Measurements from ENCODE around the gene PSMB9. TPM values are rescaled to one million over a fixed set of nuclear protein-coding genes. Genes with fewer than 3 reads are reported as not detected.

The PSMB9 gene
- total RNA-seq, 4 donors from 2014 or later: 21.6 to 49.9 (median 30.7) TPM

DNA sequence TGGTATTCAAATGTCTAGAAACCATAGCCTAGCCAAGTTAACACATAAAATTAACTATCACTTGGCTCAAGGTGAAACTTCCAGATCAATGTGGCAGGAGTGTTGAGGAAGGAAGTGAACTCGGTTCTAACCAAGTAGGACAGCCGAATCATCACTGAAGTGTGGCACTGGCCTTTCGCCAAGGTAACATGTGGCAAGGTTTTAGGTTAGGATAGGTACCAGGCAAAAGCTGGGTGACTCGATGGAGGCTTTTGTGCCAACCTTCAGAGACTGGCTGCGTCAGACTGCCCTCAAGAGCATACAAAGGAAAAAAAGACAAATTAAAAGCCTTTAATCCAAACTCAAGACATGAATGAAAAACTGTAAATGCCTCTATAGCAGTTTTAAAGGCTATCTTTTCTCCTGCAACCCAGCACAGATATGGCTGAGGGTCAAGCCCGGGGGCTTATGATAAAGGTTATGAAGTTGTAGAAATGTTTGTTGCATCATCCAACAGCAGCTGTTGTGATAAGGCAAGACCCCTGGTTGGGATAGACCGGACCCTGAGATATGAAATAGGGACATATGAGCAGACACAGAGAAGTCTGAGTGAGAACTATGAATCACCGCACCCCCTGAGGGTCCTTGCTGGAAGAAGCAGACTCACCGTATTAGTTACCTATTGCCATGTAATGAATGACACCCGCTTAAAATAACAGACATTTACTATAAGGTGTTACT lies 11.9 kb downstream of the PSMB9 start:
- TF ChIP-seq CTCF (IDR thresholded peaks at IDR 0.05; ENCODE audit: low read depth): no peak

DNA sequence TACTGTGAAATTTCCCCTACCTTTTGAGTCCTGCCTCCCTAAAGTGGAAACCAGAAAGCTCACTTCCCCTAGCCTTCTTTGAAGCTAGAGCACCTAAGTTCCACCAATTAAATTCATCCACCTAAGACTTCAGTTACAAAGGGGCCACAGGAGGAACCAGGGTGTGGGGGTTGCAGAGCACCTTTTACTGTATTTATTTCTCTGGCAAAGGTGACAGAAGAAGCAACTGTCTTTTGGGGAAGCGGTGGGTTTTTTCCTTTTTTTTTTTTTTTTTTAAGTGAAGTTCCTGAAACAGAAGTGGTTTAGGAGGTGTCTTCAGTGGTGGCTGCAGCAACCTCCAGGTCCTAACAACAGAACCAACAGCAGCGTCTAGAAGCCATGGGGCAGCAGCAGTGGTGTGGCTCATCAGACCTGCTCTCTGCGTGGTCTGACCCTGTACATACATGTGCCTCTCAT lies 13.1 kb downstream of the PSMB9 start:
- no peak for TF ChIP-seq CTCF (IDR thresholded peaks at IDR 0.05; ENCODE audit: low read depth)

DNA sequence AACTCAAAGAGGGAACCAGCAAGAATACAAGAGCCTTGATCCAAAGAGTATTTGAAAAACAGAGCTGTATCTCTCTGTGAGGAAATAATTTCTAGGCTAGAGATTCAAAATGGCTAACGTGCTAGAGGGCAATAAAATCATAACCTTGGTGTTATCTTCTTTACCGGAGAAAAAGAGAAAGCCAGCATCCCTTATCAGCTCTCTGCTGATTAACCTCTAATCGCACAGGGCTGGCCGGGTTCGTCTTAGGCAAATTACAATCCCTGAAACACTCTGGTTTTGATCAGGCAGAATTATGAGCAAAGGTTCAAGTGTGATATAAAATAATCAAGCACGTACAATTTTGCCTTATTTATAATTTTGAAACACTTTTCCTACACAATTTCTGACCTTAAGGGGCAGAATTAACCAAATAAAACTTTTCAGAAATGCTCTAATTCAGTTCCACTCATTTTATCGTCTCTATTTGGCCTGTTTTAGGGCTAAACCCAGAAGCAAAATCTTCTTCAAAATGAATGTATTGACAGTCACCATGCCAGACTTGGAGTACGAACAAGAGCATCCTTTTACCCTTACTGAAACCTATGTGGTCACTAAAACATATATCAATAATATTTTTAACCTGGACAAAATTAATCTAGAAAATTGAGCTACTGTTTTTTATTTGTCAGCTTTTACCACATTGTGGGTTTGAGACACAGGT lies 13.7 kb downstream of the PSMB9 start:
- TF ChIP-seq CTCF (IDR thresholded peaks at IDR 0.05; ENCODE audit: low read depth): no peak

- no peak for TF ChIP-seq CTCF (IDR thresholded peaks at IDR 0.05; ENCODE audit: low read depth)
These were observed 14.3 kb downstream of the PSMB9 start for GRCh38 chr6:32868257-32868788.

GRCh38 chr6:32876603-32877002 lies 22.6 kb downstream of the PSMB9 start:
- no peak for TF ChIP-seq CTCF (IDR thresholded peaks at IDR 0.05; ENCODE audit: low read depth)

- no peak for TF ChIP-seq CTCF (IDR thresholded peaks at IDR 0.05; ENCODE audit: low read depth)
These were observed 25.7 kb downstream of the PSMB9 start for GRCh38 chr6:32879691-32880090.

GRCh38 chr6:32882879-32883250 lies 28.9 kb downstream of the PSMB9 start:
- TF ChIP-seq CTCF (IDR thresholded peaks at IDR 0.05; ENCODE audit: low read depth): no peak
